Omental fat pad (tissue), 4 donors: ENCODE data around the gene TOP3B. TPM values are rescaled to one million over a fixed set of nuclear protein-coding genes. Genes with fewer than 3 reads are reported as not detected.

Experiments
- ATAC-seq: fragments of 150-250 bp; one replicate; pipeline ENCODE4 v1.9.1; 2016; ENCODE audit warnings: mild to moderate bottlenecking, moderate library complexity; ENCODE audit not compliant: low FRiP score
- DNase-seq: peaks from one replicate; pipeline ENCODE4 v3.0.0-alpha.2; 2019; ENCODE audit warnings: low spot score
- CTCF ChIP-seq, 3 donors: fragments of 450-650 bp; IDR thresholded peaks; one replicate each; pipeline ENCODE4 v1.5.1; 2016 to 2017; ENCODE audit warnings: antibody characterized with exemption in 3 of 3, mild to moderate bottlenecking in 3 of 3, moderate library complexity in 2 of 3
- total RNA-seq, 4 donors: library from RNA; depleted of rRNA; stranded (reverse); fragments of >200 nt; gene quantifications; one replicate each; pipeline ENCODE4 v1.1.0, GENCODE V29; 2016

Gene TOP3B
- total RNA-seq, 4 donors from 2014 or later: 17.5 to 45.4 (median 21.3) TPM

GRCh38 chr22:21972293-21972779 lies 10.3 kb downstream of the TOP3B start:
- ATAC-seq: no peak
- no peak for TF ChIP-seq CTCF (IDR thresholded peaks at IDR 0.05)

GRCh38 chr22:21971858-21972275 lies 10.7 kb downstream of the TOP3B start:
- no peak for ATAC-seq
- TF ChIP-seq CTCF (IDR thresholded peaks at IDR 0.05): no peak

More at GRCh38 chr22:21972293-21972779, 10.3 kb downstream of the TOP3B start:
- no peak for DNase-seq

GRCh38 chr22:21970800-21971617 lies 11.6 kb downstream of the TOP3B start:
- TF ChIP-seq CTCF (IDR thresholded peaks at IDR 0.05): no peak
- ATAC-seq (no peak), DNase-seq (no peak)

More at GRCh38 chr22:21971858-21972275, 10.7 kb downstream of the TOP3B start:
- no peak for DNase-seq

- DNase-seq (no peak), ATAC-seq (no peak)
- TF ChIP-seq CTCF (IDR thresholded peaks at IDR 0.05): no peak
Observed at GRCh38 chr22:21970037-21970799, 12.4 kb downstream of the TOP3B start.

GRCh38 chr22:21968452-21969129 lies 14.0 kb downstream of the TOP3B start:
- DNase-seq (no peak), ATAC-seq (no peak)
- TF ChIP-seq CTCF (IDR thresholded peaks at IDR 0.05): no peak

- no peak for TF ChIP-seq CTCF (IDR thresholded peaks at IDR 0.05)
- ATAC-seq (no peak), DNase-seq (no peak)
Observed at GRCh38 chr22:21967693-21968271, 14.8 kb downstream of the TOP3B start.
